SK-N-SH (cell line): ENCODE results near the gene SDSL. TPM values are rescaled to one million over a fixed set of nuclear protein-coding genes. Genes with fewer than 3 reads are reported as not detected.
A peak's percentile ranks its signal among the peaks of the same experiment; 100 is the strongest.

Source experiments
- CTCF ChIA-PET: fragments of 300-600, 350-600 bp; formaldehyde crosslinking; extraction: SDS; loops from one replicate; lab custom pipeline; 2021; lab: Yijun Ruan, JAX
- POLR2A ChIA-PET: fragments of 350-600 bp; sonication (Branson Sonifier 250); formaldehyde crosslinking; extraction: SDS; loops from one replicate; lab custom pipeline; 2020; ENCODE audit warnings: antibody characterized with exemption, inconsistent platforms; lab: Yijun Ruan, JAX
- DNase-seq: peaks from one replicate; pipeline ENCODE4 v3.0.0; 2012
- H2AFZ ChIP-seq: fragments of 200-600 bp; sonication (generic); 2 replicates; pipeline ENCODE4 v1.8.1; 2016; ENCODE audit warnings: antibody characterized with exemption, mild to moderate bottlenecking, low read depth
- H3F3A ChIP-seq: fragments of 200-600 bp; sonication (generic); replicated peaks from 2 replicates; pipeline ENCODE3; 2016; ENCODE audit warnings: antibody characterized with exemption, mild to moderate bottlenecking; ENCODE audit not compliant: insufficient read depth
- H3K27ac ChIP-seq, 2 experiments: fragments of 200-500 bp in 1 of 2; fragments of 200-600 bp in 1 of 2; sonication (Bioruptor generic) in 1 of 2; sonication (generic), shearing (Covaris generic) in 1 of 2; 2 replicates each; pipeline versions ENCODE4 v1.5.1 to v1.6.1; 2014 to 2016; ENCODE audit warnings: low read depth in 2 of 2, inconsistent platforms in 1 of 2, low read length in 1 of 2, mild to moderate bottlenecking in 1 of 2, mixed read lengths in 1 of 2
- H3K27me3 ChIP-seq: fragments of 200-600 bp; sonication (generic), shearing (Covaris generic); 2 replicates; pipeline ENCODE4 v1.6.1; 2016; ENCODE audit warnings: mixed run types; ENCODE audit not compliant: insufficient read depth
- H3K36me3 ChIP-seq, 2 experiments: fragments of 200-500 bp in 1 of 2; fragments of 200-600 bp in 1 of 2; sonication (Bioruptor generic) in 1 of 2; sonication (generic) in 1 of 2; replicated peaks in 1 of 2; 2 replicates each; pipeline versions ENCODE3 to v1.5.1; 2014 to 2016; ENCODE audit warnings: low read length in 1 of 2, mild to moderate bottlenecking in 1 of 2; ENCODE audit not compliant: insufficient read depth in 2 of 2, control insufficient read depth in 1 of 2
- H3K4me1 ChIP-seq, 2 experiments: fragments of 200-500 bp in 1 of 2; fragments of 200-600 bp in 1 of 2; sonication (Bioruptor generic) in 1 of 2; sonication (generic), shearing (Covaris generic) in 1 of 2; 2 replicates each; pipeline versions ENCODE4 v1.5.1 to v1.6.1; 2014 to 2016; ENCODE audit warnings: low read depth in 1 of 2, low read length in 1 of 2, mixed run types in 1 of 2; ENCODE audit not compliant: insufficient read depth in 2 of 2, control insufficient read depth in 1 of 2
- H3K4me2 ChIP-seq: fragments of 200-600 bp; sonication (generic), shearing (Covaris generic); 2 replicates; pipeline ENCODE4 v1.6.1; 2017; ENCODE audit warnings: mixed run types
- H3K4me3 ChIP-seq, 2 experiments: fragments of 200-500 bp in 1 of 2; fragments of 200-600 bp in 1 of 2; sonication (Bioruptor generic) in 1 of 2; sonication (generic), shearing (Covaris generic) in 1 of 2; 2 replicates each; pipeline versions ENCODE4 v1.5.1 to v1.8.1; 2014 to 2016; ENCODE audit warnings: low read depth in 2 of 2, inconsistent platforms in 1 of 2, low read length in 1 of 2, mild to moderate bottlenecking in 1 of 2, mixed read lengths in 1 of 2, moderate library complexity in 1 of 2
- H3K79me2 ChIP-seq: fragments of 200-600 bp; sonication (generic); 2 replicates; pipeline ENCODE4 v1.8.1; 2017; ENCODE audit warnings: mild to moderate bottlenecking; ENCODE audit not compliant: insufficient read depth
- H3K9ac ChIP-seq: fragments of 200-600 bp; sonication (generic); 2 replicates; pipeline ENCODE4 v1.6.1; 2017; ENCODE audit warnings: mixed run types
- H3K9me2 ChIP-seq: fragments of 200-600 bp; sonication (generic); 2 replicates; pipeline ENCODE4 v1.6.1; 2017; ENCODE audit warnings: mixed run types
- H3K9me3 ChIP-seq: fragments of 200-600 bp; sonication (generic); 2 replicates; pipeline ENCODE4 v1.6.1; 2017; ENCODE audit warnings: mixed run types, mild to moderate bottlenecking, moderate library complexity
- H4K20me1 ChIP-seq: fragments of 200-600 bp; sonication (generic); 2 replicates; pipeline ENCODE4 v1.6.1; 2017; ENCODE audit warnings: mild to moderate bottlenecking, mixed run types; ENCODE audit not compliant: insufficient read depth
- ELF1 ChIP-seq: IDR thresholded peaks from 2 replicates; pipeline ENCODE4 v1.4.0; 2012
- EP300 ChIP-seq, 2 experiments: IDR thresholded peaks; 2 replicates each; pipeline versions ENCODE4 v1.4.0 to v1.6.1; 2012; ENCODE audit warnings: borderline replicate concordance in 1 of 2, low read depth in 1 of 2, low read length in 1 of 2
- EZH2phosphoT487 ChIP-seq: fragments of 200-600 bp; sonication (generic); IDR thresholded peaks from 2 replicates; pipeline ENCODE4 v1.6.1; 2017; ENCODE audit warnings: low read depth, mixed run types, mild to moderate bottlenecking, antibody characterized with exemption, moderate library complexity, borderline replicate concordance
- FOSL2 ChIP-seq: IDR thresholded peaks from 2 replicates; pipeline ENCODE4 v1.4.0; 2012; ENCODE audit warnings: low read depth, mild to moderate bottlenecking, moderate library complexity, borderline replicate concordance
- FOXJ3 ChIP-seq: sonication (generic); formaldehyde crosslinking; IDR thresholded peaks from 2 replicates; pipeline ENCODE4 v1.5.1; 2020; ENCODE audit warnings: mild to moderate bottlenecking, missing genetic modification reagents
- IRF3 ChIP-seq: fragments of 150-350 bp; IDR thresholded peaks from 2 replicates; pipeline ENCODE4 v1.6.1; 2016; ENCODE audit warnings: mild to moderate bottlenecking, low read depth, low read length
- MEF2A ChIP-seq: IDR thresholded peaks from 2 replicates; pipeline ENCODE4 v1.4.0; 2012; ENCODE audit warnings: low read depth, borderline replicate concordance
- MXI1 ChIP-seq: IDR thresholded peaks from 2 replicates; pipeline ENCODE4 v1.6.1; 2012; ENCODE audit warnings: mild to moderate bottlenecking, low read depth, low read length, improper control_type of control experiment
- NRF1 ChIP-seq: IDR thresholded peaks from 2 replicates; pipeline ENCODE4 v1.6.1; 2012; ENCODE audit warnings: low read depth, mild to moderate bottlenecking, low read length
- RCOR1 ChIP-seq: fragments of 150-350 bp; IDR thresholded peaks from 2 replicates; pipeline ENCODE4 v1.6.1; 2017; ENCODE audit warnings: antibody characterized with exemption, low read length
- SIN3A ChIP-seq: IDR thresholded peaks from 2 replicates; pipeline ENCODE4 v1.6.1; 2012; ENCODE audit warnings: low read depth, mild to moderate bottlenecking, low read length, moderate library complexity, borderline replicate concordance
- SMC3 ChIP-seq: IDR thresholded peaks from 2 replicates; pipeline ENCODE4 v1.6.1; 2012; ENCODE audit warnings: low read depth, low read length, improper control_type of control experiment
- TCF12 ChIP-seq: IDR thresholded peaks from 2 replicates; pipeline ENCODE4 v1.4.0; 2012
- YY1 ChIP-seq: IDR thresholded peaks from 2 replicates; pipeline ENCODE4 v1.4.0; 2012; ENCODE audit warnings: low read depth, mild to moderate bottlenecking
- WGBS: methylation state at CpG from one replicate; pipeline ENCODE4 v1.1.6; 2017; ENCODE audit warnings: low lambda C conversion rate; 5-methylcytosine and 5-hydroxymethylcytosine counted together
- polyA plus RNA-seq, 3 experiments: library from polyadenylated mRNA; depleted of rRNA; stranded (reverse); fragments of >200 nt; gene quantifications; 2 replicates each; pipeline ENCODE4 v1.2.3, GENCODE V29; 2012
- TF ChIP-seq, protein P1 (sequence below): IDR thresholded peaks from 2 replicates; pipeline ENCODE4 v1.4.0; 2012; ENCODE audit warnings: low read depth, borderline replicate concordance
- TF ChIP-seq, protein P2 (sequence below): IDR thresholded peaks from 2 replicates; pipeline ENCODE4 v1.4.0; 2012; ENCODE audit warnings: low read depth
- TF ChIP-seq, protein P3 (sequence below): IDR thresholded peaks from 2 replicates; pipeline ENCODE4 v1.4.0; 2012; ENCODE audit warnings: low read depth, borderline replicate concordance
- TF ChIP-seq, protein P4 (sequence below): fragments of 200-600 bp; sonication (generic); IDR thresholded peaks from 2 replicates; pipeline ENCODE4 v1.6.1; 2017; ENCODE audit warnings: antibody characterized with exemption, mild to moderate bottlenecking, moderate library complexity

SDSL gene
- polyA plus RNA-seq, 1 of the 3 experiments (the other 2 are of a cell fraction): 33.7 TPM

- peaks cover 85% of the 10 kb centered on the region for H3K27me3 ChIP-seq
- no peaks in the 10 kb centered on the region; a peak in 1 of 4 replicates for H3K4me1 ChIP-seq
- no peaks in the 10 kb centered on the region for H3F3A ChIP-seq
- TF ChIP-seq NRF1 (no peak), SIN3A (no peak), IRF3 (no peak), RCOR1 (no peak), EZH2phosphoT487 (no peak), FOSL2 (no peak)
- TF ChIP-seq, protein P1, sequence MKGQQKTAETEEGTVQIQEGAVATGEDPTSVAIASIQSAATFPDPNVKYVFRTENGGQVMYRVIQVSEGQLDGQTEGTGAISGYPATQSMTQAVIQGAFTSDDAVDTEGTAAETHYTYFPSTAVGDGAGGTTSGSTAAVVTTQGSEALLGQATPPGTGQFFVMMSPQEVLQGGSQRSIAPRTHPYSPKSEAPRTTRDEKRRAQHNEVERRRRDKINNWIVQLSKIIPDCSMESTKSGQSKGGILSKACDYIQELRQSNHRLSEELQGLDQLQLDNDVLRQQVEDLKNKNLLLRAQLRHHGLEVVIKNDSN: no peak
- TF ChIP-seq, all 33 proteins: peak for 0
- DNase-seq: peak; percentile 50
- no peak overlapping the region for H3K4me2 ChIP-seq
- H3K27ac ChIP-seq: no peak overlapping the region
- POLR2A ChIA-PET: no interaction called here
- CTCF ChIA-PET: interaction anchor here (4.4 to 7.9 kb wide), 2 partner anchors 14 kb away, joined by 32 to 44 read pairs; no protein-coding TSS in a partner anchor
- no peaks in the 10 kb centered on the region for H3K9me2 ChIP-seq
- H3K9me3 ChIP-seq: no peaks in the 10 kb centered on the region
- no peak overlapping the region for H3K4me3 ChIP-seq
- no peak overlapping the region for H3K9ac ChIP-seq
- no peaks in the 10 kb centered on the region for H3K79me2 ChIP-seq
- no peaks in the 10 kb centered on the region for H3K36me3 ChIP-seq
- 13% methylated on average over 28 of the region's 58 CpGs for WGBS
- H2AFZ ChIP-seq: no peak overlapping the region
- H4K20me1 ChIP-seq: 0 out of 2 replicates have a peak, but pooled peaks cover 3% of the 10 kb centered on the region
These were observed 54.2 kb downstream of the SDSL start for GRCh38 chr12:113476176-113476986.

GRCh38 chr12:113477171-113477841, 55.1 kb downstream of the SDSL start:
- Histone ChIP-seq H3K27ac (no peak overlapping the region), H3K4me3 (no peak overlapping the region), H3K79me2 (no peaks in the 10 kb centered on the region), H3K9me2 (no peaks in the 10 kb centered on the region), H2AFZ (no peak overlapping the region), H3K4me1 (no peaks in the 10 kb centered on the region; a peak in 1 of 4 replicates), H3K4me2 (no peak overlapping the region), H3K9ac (no peak overlapping the region), H3K27me3 (peaks cover 76% of the 10 kb centered on the region), H3K36me3 (no peaks in the 10 kb centered on the region), H3K9me3 (no peaks in the 10 kb centered on the region), H4K20me1 (0 out of 2 replicates have a peak, but pooled peaks cover 3% of the 10 kb centered on the region), H3F3A (no peaks in the 10 kb centered on the region)
- peak; percentile 29 for DNase-seq
- WGBS: 4% methylated on average over 4 of the region's 7 CpGs
- CTCF ChIA-PET: interaction anchor here (0.7 to 7.9 kb wide), 3 partner anchors 8 to 52 kb away, joined by 3 to 44 read pairs (median 4); no protein-coding TSS in a partner anchor
- POLR2A ChIA-PET: no interaction called here
- TF ChIP-seq EP300 (IDR thresholded peaks at IDR 0.05; ENCODE audit: borderline replicate concordance in 1 of 2, low read depth in 1 of 2, low read length in 1 of 2) (no peak), FOXJ3 (CRISPR knock-in tag) (no peak), RCOR1 (no peak), YY1 (no peak), TCF12 (no peak), MXI1 (no peak), ELF1 (no peak), SMC3 (no peak), NRF1 (no peak), MEF2A (no peak)
- TF ChIP-seq, protein P2, sequence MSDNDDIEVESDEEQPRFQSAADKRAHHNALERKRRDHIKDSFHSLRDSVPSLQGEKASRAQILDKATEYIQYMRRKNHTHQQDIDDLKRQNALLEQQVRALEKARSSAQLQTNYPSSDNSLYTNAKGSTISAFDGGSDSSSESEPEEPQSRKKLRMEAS: no peak
- TF ChIP-seq, protein P1: no peak
- TF ChIP-seq, protein P3, sequence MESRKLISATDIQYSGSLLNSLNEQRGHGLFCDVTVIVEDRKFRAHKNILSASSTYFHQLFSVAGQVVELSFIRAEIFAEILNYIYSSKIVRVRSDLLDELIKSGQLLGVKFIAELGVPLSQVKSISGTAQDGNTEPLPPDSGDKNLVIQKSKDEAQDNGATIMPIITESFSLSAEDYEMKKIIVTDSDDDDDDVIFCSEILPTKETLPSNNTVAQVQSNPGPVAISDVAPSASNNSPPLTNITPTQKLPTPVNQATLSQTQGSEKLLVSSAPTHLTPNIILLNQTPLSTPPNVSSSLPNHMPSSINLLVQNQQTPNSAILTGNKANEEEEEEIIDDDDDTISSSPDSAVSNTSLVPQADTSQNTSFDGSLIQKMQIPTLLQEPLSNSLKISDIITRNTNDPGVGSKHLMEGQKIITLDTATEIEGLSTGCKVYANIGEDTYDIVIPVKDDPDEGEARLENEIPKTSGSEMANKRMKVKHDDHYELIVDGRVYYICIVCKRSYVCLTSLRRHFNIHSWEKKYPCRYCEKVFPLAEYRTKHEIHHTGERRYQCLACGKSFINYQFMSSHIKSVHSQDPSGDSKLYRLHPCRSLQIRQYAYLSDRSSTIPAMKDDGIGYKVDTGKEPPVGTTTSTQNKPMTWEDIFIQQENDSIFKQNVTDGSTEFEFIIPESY: no peak
- TF ChIP-seq, protein P4, sequence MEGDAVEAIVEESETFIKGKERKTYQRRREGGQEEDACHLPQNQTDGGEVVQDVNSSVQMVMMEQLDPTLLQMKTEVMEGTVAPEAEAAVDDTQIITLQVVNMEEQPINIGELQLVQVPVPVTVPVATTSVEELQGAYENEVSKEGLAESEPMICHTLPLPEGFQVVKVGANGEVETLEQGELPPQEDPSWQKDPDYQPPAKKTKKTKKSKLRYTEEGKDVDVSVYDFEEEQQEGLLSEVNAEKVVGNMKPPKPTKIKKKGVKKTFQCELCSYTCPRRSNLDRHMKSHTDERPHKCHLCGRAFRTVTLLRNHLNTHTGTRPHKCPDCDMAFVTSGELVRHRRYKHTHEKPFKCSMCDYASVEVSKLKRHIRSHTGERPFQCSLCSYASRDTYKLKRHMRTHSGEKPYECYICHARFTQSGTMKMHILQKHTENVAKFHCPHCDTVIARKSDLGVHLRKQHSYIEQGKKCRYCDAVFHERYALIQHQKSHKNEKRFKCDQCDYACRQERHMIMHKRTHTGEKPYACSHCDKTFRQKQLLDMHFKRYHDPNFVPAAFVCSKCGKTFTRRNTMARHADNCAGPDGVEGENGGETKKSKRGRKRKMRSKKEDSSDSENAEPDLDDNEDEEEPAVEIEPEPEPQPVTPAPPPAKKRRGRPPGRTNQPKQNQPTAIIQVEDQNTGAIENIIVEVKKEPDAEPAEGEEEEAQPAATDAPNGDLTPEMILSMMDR: no peak
